Activated T-helper 1 cell treated with anti-CD3 and anti-CD28 coated beads, Interleukin-12 subunit alpha, Interleukin-12 subunit beta, Interleukin-2, Interleukin-4 antibody, amounts not matched to agents 30 ng/mL and 10 ng/mL and 1 ng/mL, durations not matched to agents 14 hours and 24 hours and 36 hours (primary cell): ENCODE measurements around the gene OR51E1. TPM values are rescaled to one million over a fixed set of nuclear protein-coding genes. Genes with fewer than 3 reads are reported as not detected.

Experiments
- DNase-seq: peaks from one replicate; pipeline ENCODE4 v3.0.0; 2021; ENCODE audit warnings: low spot score
- H3K27ac Mint-ChIP-seq: one replicate; pipeline ENCODE4 v1.8.0; 2021; ENCODE audit warnings: mild to moderate bottlenecking, mixed read lengths
- H3K27me3 Mint-ChIP-seq: one replicate; pipeline ENCODE4 v1.8.0; 2022; ENCODE audit warnings: mild to moderate bottlenecking, moderate library complexity, mixed read lengths; ENCODE audit not compliant: insufficient read depth
- H3K36me3 Mint-ChIP-seq: one replicate; pipeline ENCODE4 v1.8.0; 2021; ENCODE audit warnings: low read depth, mixed read lengths
- H3K4me1 Mint-ChIP-seq: one replicate; pipeline ENCODE4 v1.8.0; 2021; ENCODE audit warnings: low read depth, mixed read lengths
- H3K4me3 Mint-ChIP-seq: one replicate; pipeline ENCODE4 v1.8.0; 2021; ENCODE audit warnings: mild to moderate bottlenecking, moderate library complexity, mixed read lengths
- H3K9me3 Mint-ChIP-seq: one replicate; pipeline ENCODE4 v1.8.0; 2021; ENCODE audit warnings: mixed read lengths
- intact Hi-C: fragments of 100-400 bp; cut with micrococcal nuclease; formaldehyde crosslinking; loops from one replicate; pipeline ENCODE4 v1.15.1; 2024
- total RNA-seq: library from RNA; stranded (reverse); gene quantifications from 2 replicates; pipeline ENCODE4 v1.2.3, GENCODE V29; 2022

OR51E1 gene, protein sequence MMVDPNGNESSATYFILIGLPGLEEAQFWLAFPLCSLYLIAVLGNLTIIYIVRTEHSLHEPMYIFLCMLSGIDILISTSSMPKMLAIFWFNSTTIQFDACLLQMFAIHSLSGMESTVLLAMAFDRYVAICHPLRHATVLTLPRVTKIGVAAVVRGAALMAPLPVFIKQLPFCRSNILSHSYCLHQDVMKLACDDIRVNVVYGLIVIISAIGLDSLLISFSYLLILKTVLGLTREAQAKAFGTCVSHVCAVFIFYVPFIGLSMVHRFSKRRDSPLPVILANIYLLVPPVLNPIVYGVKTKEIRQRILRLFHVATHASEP
- not detected in 2 replicates for total RNA-seq

DNA sequence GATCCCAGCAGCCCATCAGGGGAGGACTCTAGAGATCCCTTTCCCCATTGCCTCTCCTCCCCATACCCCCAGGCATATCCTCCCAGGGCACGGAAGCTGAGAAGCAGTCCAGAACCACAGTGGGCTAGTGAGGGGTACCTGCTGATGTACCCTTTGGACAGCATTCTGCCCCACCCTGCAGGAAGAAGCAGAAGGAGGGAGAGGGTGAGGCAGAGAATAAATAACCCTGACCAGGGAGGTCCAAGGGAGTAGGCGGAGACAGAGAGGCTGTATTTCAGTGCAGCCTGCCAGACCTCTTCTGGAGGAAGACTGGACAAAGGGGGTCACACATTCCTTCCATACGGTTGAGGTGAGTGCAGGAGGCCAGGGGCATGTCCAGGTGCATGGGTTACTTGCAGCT, at the start of gene OR51E1:
Gene OR51E1 (plus strand): TSS at position 301 of the 400 bp plus-strand sequence. CDS start 8,545 bp downstream, outside the sequence.
- Mint-ChIP-seq H3K4me3 (no peak within 1 kb of the TSS), H3K4me1 (no peaks in the 10 kb centered on the region), H3K9me3 (no peaks in the 10 kb centered on the region), H3K27ac (no peak within 1 kb of the TSS), H3K36me3 (no peaks in the 10 kb centered on the region), H3K27me3 (peaks cover 6% of the 10 kb centered on the region)
- intact Hi-C loops: no loop called here
- no peak for DNase-seq

DNA sequence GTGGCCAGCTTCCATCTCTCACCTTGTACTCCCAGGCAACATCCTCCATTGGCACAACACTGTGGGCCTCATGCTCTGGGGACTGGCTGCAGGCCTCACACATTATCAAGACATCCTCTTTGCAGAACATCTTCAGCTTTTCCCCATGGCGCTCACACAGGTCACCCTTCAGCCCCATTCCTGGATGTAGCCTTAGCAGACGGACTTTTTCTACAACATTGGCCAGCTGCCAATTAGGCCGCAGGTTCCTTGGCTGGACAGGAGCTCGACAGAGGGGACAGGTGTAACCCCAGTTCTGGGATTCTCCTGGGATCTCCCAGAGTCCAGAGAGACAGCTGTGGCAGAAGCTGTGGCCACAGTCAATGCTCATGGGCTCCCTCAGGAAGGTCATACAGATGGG, 38.7 kb upstream of the OR51E1 start:
- Mint-ChIP-seq H3K27ac (no peak overlapping the region), H3K27me3 (no peaks in the 10 kb centered on the region), H3K4me1 (peaks cover 39% of the 10 kb centered on the region), H3K36me3 (peaks cover 26% of the 10 kb centered on the region), H3K9me3 (peaks cover 3% of the 10 kb centered on the region), H3K4me3 (no peak overlapping the region)
- DNase-seq: no peak
- intact Hi-C loops: loop anchor here (5.0 kb wide), 2 partner anchors 418 to 1087 kb away; no protein-coding TSS in a partner anchor

DNA sequence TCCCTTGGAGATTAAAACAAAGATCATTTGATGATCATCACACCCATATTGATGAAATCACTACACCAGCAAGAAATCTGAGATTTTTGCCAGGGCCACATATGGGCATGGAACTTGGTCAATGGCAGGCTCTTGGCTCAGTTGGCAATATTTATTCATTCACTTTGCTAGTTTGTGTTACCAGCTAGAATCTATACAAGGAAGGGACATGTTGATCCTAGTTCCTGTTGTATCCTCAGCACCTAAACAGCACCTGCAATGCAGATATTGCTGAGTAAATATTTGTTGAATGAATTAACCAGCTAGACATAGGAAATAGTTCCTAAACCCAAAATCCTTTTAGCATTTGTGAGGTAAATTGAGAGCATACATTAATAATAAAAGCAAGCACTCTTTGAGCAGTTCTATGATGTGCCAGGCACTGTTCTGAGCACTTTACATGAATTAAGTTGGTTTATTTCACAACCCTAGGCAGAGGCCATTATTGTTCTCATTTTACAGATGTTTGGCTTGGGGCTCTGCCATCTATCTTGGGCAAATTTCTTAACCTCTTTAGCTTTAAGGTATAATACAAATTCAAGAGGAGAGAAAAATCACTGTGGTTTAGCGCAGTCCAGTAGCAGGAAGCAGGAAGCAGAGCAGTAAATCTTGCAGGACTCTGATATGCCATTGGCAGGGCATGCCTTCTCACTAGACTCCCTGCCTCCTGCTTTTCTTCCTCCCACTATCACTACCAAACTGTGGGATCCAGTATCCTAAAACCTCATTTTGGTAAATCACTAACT, 37.4 kb upstream of the OR51E1 start:
- H3K27ac Mint-ChIP-seq: no peak overlapping the region
- peaks cover 16% of the 10 kb centered on the region for H3K36me3 Mint-ChIP-seq
- intact Hi-C loops: loop anchor here (5.0 kb wide), 2 partner anchors 419 to 1086 kb away; no protein-coding TSS in a partner anchor
- no peak for DNase-seq
- peak overlapping the region; percentile 92 for H3K4me3 Mint-ChIP-seq
- no peaks in the 10 kb centered on the region for H3K27me3 Mint-ChIP-seq
- H3K4me1 Mint-ChIP-seq: peaks cover 46% of the 10 kb centered on the region
- H3K9me3 Mint-ChIP-seq: peaks cover 3% of the 10 kb centered on the region

DNA sequence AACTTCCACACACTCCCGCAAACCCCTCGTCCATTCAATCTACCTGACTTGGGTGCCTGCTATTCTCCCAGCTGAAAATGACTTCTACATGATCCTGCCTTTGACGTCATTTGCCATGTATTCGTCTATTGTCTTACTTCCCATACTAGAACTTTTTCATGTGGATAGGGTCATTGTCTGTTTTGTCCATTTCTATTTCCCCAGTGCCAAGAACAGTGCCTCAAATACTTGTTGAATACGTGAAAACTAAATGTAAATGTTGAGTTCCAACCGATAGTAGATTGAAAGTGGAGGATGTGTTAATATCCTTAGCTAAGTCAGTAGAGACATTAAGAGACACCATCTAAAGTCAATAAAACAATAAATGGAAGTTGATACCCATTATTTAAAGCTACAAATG, 36.7 kb upstream of the OR51E1 start:
- H3K9me3 Mint-ChIP-seq: peaks cover 3% of the 10 kb centered on the region
- no peaks in the 10 kb centered on the region for H3K27me3 Mint-ChIP-seq
- H3K27ac Mint-ChIP-seq: peak overlapping the region; percentile 88
- peak overlapping the region; percentile 92 for H3K4me3 Mint-ChIP-seq
- peaks cover 46% of the 10 kb centered on the region for H3K4me1 Mint-ChIP-seq
- intact Hi-C loops: loop anchor here (5.0 kb wide), 2 partner anchors 420 to 1085 kb away; no protein-coding TSS in a partner anchor
- DNase-seq: no peak
- H3K36me3 Mint-ChIP-seq: peaks cover 14% of the 10 kb centered on the region

DNA sequence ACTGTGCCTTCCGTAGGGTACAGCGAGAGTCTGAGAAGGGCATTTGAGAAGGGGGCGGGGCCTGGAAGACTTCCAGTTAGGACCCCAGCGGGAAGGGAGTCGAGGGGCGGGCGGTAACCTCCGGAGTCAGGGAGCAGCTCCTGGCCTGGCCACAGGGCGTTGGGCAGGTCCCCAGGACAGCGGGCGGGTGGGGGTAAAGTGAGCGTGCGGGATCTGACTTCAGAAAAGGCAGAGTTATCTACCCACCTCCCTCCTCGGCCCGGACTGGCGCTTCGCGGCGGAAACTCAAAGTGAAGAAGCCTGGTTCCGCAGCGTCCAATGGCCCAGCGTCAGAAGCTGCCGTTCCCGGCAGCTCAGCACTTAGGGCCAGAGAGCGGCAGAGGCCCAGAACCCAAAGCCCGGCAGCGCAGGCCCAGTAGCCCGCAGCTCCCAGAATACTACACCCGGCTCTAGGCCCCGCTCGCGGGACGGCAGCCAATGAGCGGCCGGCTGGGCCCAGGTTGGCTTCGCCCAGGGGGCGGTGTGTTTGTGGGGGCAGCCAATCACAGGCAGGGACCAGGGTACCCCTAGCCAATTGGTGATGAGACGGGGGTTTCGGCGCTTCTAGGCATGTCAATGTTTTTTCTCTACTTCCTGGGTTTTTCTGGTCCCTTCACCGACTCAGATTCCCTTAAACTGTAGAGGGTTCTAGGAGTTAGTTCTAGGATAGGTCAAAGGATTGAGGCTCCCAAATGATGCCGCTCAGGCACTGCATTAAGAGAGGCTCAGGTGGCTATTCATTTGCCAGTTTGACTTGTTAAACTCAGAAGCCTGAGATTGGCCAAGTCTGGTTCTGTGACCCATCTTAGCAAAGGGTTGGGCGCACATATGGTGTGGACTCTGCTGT, 35.8 kb upstream of the OR51E1 start, which contains the start of gene TRIM68:
Gene TRIM68 (minus strand): TSS at position 451 of the 886 bp plus-strand sequence. CDS start 2,727 bp downstream, outside the sequence.
- DNase-seq: peak; percentile 94
- Mint-ChIP-seq H3K36me3 (peaks cover 13% of the 10 kb centered on the region), H3K4me3 (peak within 1 kb of the TSS; percentile 92), H3K27ac (peak within 1 kb of the TSS; percentile 88), H3K27me3 (no peaks in the 10 kb centered on the region), H3K9me3 (peaks cover 3% of the 10 kb centered on the region), H3K4me1 (peaks cover 46% of the 10 kb centered on the region)
- intact Hi-C loops: loop anchor here (1.0 to 5.0 kb wide), 4 partner anchors 29 to 1084 kb away; partner anchors contain the start of genes OR51D1 and TRIM21

DNA sequence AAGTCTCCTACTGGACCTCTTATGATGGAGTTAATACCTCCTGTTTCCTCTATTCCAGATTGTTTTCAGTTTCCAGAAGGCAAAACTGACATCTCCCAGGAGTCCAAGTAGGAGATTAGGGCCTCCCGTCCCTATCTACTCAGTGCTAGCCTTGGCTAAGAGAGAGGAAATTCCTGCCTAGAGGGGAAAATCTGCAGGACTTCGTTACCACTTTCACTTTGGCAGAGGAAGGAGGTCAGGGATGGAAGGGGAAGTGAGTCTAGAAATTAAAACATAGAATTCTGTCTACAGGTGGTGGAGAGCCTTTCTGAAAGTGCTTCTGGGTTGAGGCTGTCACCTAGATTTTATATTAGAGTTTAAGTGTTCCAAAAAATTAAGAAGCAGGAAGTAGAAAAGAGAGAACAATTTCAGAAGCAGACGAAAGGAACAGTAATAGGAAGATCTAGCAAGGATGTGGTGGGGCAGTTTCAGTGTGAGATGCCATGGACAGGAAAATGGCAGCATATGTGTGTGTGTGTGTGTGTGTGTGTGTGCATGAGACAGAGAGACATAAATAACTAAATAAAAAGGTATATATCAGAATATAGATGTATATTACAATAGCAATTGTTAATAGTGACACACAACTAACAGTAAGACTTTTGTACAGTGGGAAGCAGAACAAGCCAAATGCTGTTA, 33.4 kb upstream of the OR51E1 start:
- Mint-ChIP-seq H3K36me3 (no peaks in the 10 kb centered on the region), H3K27me3 (peaks cover 2% of the 10 kb centered on the region), H3K27ac (peak overlapping the region; percentile 1), H3K9me3 (peaks cover 3% of the 10 kb centered on the region), H3K4me3 (peak overlapping the region; percentile 58), H3K4me1 (peaks cover 46% of the 10 kb centered on the region)
- intact Hi-C loops: no loop called here
- DNase-seq: no peak

DNA sequence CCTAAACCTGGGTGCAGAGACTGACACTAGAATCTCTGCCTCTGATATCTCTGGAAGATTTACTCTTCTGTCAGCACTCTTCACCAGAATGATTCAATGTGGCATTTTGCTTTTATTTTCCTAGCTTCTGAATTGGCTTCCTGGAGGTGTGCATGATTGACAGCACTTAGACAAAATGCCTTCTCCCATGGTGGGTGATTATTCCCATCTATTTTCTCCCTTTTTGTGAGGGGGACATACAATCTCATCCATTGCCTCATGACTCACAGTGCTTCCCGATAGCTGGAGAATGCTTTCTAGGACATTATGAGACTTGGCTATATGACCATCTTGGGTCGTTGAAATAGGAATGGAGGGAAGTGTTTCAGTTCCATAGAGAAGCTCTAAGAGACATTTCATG, 31.8 kb upstream of the OR51E1 start:
- no peak for DNase-seq
- Mint-ChIP-seq H3K9me3 (peaks cover 3% of the 10 kb centered on the region), H3K27me3 (peaks cover 2% of the 10 kb centered on the region), H3K4me1 (peaks cover 35% of the 10 kb centered on the region), H3K27ac (no peak overlapping the region), H3K36me3 (no peaks in the 10 kb centered on the region), H3K4me3 (no peak overlapping the region)
- intact Hi-C loops: no loop called here

DNA sequence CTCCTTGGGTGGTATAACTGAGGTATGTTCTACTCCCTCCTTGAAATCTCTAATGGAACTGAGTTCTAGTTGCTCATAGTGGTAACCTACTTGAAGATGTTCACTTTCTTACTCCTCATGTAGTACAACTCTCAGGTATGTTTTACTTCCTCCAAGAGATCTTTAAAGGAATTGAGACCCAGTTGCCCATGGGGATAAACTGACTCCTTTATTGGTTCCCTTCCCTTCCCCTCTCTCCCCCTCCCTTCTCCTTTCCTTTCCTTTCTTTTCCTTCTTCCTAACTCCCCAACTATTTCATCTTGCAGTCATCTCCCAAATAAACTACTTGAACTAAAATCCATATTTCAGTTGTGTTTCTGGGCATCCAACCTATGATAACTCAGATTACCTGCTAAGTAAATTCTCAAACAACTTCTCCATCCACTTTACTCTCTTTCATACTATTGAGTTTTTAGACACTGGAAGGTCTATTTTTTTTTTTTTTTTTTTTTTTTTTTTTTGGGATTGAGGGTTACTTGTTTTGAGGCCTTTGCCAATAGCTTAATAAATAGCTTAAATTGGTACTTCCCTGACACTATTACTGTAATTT, 27.8 kb upstream of the OR51E1 start:
- no peak for DNase-seq

DNA sequence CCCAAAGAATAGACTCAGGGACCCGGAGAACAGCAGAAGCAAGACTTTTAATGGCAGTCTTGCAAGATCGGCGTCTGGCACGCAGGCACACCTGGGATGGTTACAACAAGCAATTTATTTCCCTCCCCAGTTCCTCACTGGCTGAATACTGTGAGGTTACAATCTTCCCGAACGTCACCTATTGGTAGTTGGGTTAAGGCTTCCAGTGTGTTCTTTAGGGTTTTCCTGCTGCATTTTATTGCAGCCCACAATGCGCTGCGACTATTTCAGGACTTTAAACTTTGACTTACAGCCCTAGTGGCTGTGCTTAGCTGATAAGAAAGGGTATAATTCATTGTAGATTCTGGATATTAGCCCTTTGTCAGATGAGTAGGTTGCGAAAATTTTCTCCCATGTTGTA, 24.3 kb upstream of the OR51E1 start:
- DNase-seq: no peak
- Mint-ChIP-seq H3K27ac (no peak overlapping the region), H3K36me3 (no peaks in the 10 kb centered on the region), H3K9me3 (no peaks in the 10 kb centered on the region), H3K4me1 (no peaks in the 10 kb centered on the region), H3K27me3 (peaks cover 3% of the 10 kb centered on the region), H3K4me3 (no peak overlapping the region)
- intact Hi-C loops: no loop called here

More for the DNA sequence above, 27.8 kb upstream of the OR51E1 start:
- H3K4me1 Mint-ChIP-seq: no peaks in the 10 kb centered on the region
- intact Hi-C loops: no loop called here
- H3K9me3 Mint-ChIP-seq: no peaks in the 10 kb centered on the region
- no peaks in the 10 kb centered on the region for H3K36me3 Mint-ChIP-seq
- H3K27ac Mint-ChIP-seq: no peak overlapping the region
- no peak overlapping the region for H3K4me3 Mint-ChIP-seq
- peaks cover 4% of the 10 kb centered on the region for H3K27me3 Mint-ChIP-seq

DNA sequence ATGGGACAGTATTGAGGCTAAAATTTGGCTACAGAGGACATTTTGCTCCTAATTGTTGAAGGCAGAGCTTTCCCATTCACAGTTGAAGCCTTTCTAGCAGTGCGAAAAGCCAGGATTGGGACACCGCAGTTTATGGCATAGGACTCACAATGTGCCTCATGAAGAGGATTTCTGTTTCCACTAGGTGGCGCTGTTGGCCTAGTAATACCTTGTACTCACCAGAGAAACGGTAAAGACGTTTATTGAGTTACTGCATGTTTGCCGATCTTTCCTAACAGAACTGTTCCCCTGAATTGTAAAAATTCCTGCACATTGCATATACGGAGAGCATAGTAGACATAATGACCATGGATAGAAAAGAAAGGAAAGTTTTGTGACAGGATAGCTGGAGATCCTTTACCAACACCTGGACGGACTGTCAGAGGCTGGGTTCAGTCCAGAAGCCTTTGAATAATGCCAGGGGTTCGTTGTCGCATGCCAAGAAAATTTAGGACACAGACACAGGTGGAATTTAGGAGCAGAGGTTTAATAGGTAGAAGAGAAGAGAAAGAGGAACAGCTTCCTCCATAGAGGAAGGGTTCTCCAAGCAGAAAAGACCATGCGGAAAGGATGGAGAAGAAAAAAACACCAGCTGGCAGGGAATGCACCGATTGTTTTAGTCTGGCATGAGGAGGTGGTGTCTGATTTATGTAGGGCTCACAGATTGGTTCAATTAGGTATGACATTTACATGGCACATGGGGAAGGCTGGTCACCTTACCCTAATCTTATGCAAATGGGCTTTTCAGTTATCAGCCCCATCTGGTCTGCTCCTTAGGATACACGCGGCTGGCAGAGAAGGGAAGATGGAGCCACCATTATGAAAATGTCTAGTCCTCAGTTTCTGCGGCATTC, 17.3 kb upstream of the OR51E1 start:
- Mint-ChIP-seq H3K27me3 (peaks cover 17% of the 10 kb centered on the region), H3K4me1 (no peaks in the 10 kb centered on the region), H3K9me3 (peaks cover 5% of the 10 kb centered on the region), H3K4me3 (no peak overlapping the region), H3K27ac (no peak overlapping the region), H3K36me3 (no peaks in the 10 kb centered on the region)
- peak; percentile 44 for DNase-seq
- intact Hi-C loops: loop anchor here (2.0 kb wide), 1 partner anchor 378 kb away; no protein-coding TSS in a partner anchor

DNA sequence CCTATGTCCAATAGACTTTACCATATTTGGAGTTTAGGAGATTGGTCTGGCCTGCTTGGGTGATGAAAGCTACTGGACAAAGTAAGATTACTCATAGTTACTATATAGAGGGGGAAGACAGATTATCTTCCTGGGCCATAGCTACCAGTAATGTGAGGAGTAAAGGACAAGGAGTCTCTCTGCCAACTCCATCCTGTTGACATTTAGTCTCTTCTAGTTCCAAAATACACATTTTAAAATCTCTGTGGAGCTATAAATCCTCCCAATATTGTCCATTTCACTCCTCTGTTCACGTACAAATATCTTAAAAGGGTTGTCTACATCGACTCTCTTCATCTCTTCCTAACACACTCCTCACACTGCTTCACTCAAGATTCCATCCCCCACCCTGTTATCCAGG, 7.6 kb upstream of the OR51E1 start:
- Mint-ChIP-seq H3K4me1 (no peaks in the 10 kb centered on the region), H3K27ac (no peak overlapping the region), H3K9me3 (no peaks in the 10 kb centered on the region), H3K36me3 (no peaks in the 10 kb centered on the region), H3K27me3 (peaks cover 8% of the 10 kb centered on the region), H3K4me3 (no peak overlapping the region)
- DNase-seq: no peak
- intact Hi-C loops: loop anchor here (2.0 kb wide), 1 partner anchor 27 kb away; the partner anchor contains the start of gene TRIM68
